Bronchial epithelial cell (primary cell): ENCODE measurements around the gene NET1. TPM values are rescaled to one million over a fixed set of nuclear protein-coding genes. Genes with fewer than 3 reads are reported as not detected.
"Not testable (repeated sequence)": the region's sequence is repeated elsewhere in the genome, so short reads cannot be mapped to it uniquely, and the experiment has no call there.

Experiments used
- DNase-seq: peaks from one replicate; pipeline ENCODE4 v3.0.0-alpha.2; 2010; ENCODE audit warnings: low read depth
- FAIRE-seq: peaks from 2 replicates; lab custom pipeline; 2011; peaks lifted over from hg19 to GRCh38; lab: Jason Lieb, UNC
- H3K27me3 ChIP-seq: 2 replicates; pipeline ENCODE4 v1.5.1; 2011; ENCODE audit warnings: low read length; ENCODE audit not compliant: control insufficient read depth, insufficient read depth
- H3K36me3 ChIP-seq: 2 replicates; pipeline ENCODE4 v1.5.1; 2011; ENCODE audit warnings: low read length; ENCODE audit not compliant: control insufficient read depth, insufficient read depth
- H3K4me3 ChIP-seq: 2 replicates; pipeline ENCODE4 v1.5.1; 2011; ENCODE audit warnings: mild to moderate bottlenecking, low read depth, low read length, control low read depth
- CTCF ChIP-seq: IDR thresholded peaks from 2 replicates; pipeline ENCODE4 v1.5.1; 2011; ENCODE audit warnings: mild to moderate bottlenecking, moderate library complexity, low read length, control low read depth, inconsistent platforms; ENCODE audit not compliant: insufficient read depth, severe bottlenecking
- total RNA-seq: library from RNA; depleted of rRNA; stranded (reverse); fragments of >200 nt; gene quantifications from 2 replicates; pipeline ENCODE4 v1.2.1, GENCODE V29; 2014

NET1 gene
- total RNA-seq, 1 donor from 2014 or later = 118 TPM

GRCh38 chr10:5404208-5405041, 7.9 kb upstream of the NET1 start, which contains the start of gene TUBAL3:
TUBAL3 (minus strand) TSS chr10:5404828; CDS start chr10:5404792, 36 bp downstream.
- DNase-seq (peak; percentile 77), FAIRE-seq (no peak)
- no peak for TF ChIP-seq CTCF
- no peak within 1 kb of the TSS for H3K4me3 ChIP-seq
- H3K27me3 ChIP-seq = no peaks in the 10 kb centered on the region
- H3K36me3 ChIP-seq = no peaks in the 10 kb centered on the region

- Histone ChIP-seq H3K27me3 (no peaks in the 10 kb centered on the region), H3K36me3 (no peaks in the 10 kb centered on the region), H3K4me3 (no peak overlapping the region)
- FAIRE-seq (no peak), DNase-seq (no peak)
- no peak for TF ChIP-seq CTCF
Measured at GRCh38 chr10:5406918-5407317, 5.4 kb upstream of the NET1 start.

- H3K36me3 ChIP-seq, FAIRE-seq, H3K27me3 ChIP-seq, DNase-seq, H3K4me3 ChIP-seq: not testable (repeated sequence)
Measured at GRCh38 chr10:5410787-5411186, 1.6 kb upstream of the NET1 start.

GRCh38 chr10:5411941-5412276, 448 bp upstream of the NET1 start:
- TF ChIP-seq CTCF = no peak
- FAIRE-seq (no peak), DNase-seq (no peak)
- Histone ChIP-seq H3K4me3 (no peak overlapping the region), H3K27me3 (no peaks in the 10 kb centered on the region), H3K36me3 (no peaks in the 10 kb centered on the region)

GRCh38 chr10:5413012-5413938, 918 bp downstream of the NET1 start:
- FAIRE-seq = no peak
- no peak for TF ChIP-seq CTCF
- H3K4me3 ChIP-seq = peak overlapping the region; percentile 73
- DNase-seq = peak; percentile 63
- no peaks in the 10 kb centered on the region for H3K27me3 ChIP-seq
- no peaks in the 10 kb centered on the region for H3K36me3 ChIP-seq

GRCh38 chr10:5416981-5417380, 4.6 kb downstream of the NET1 start:
- no peak for FAIRE-seq

More at GRCh38 chr10:5416981-5417380, 4.6 kb downstream of the NET1 start:
- Histone ChIP-seq H3K36me3 (no peaks in the 10 kb centered on the region), H3K27me3 (no peaks in the 10 kb centered on the region), H3K4me3 (no peak overlapping the region)
- DNase-seq = no peak
- no peak for TF ChIP-seq CTCF
